HCT116 (cell line): Measurements from ENCODE around the gene CHST10.

ENCODE experiments used
- CTCF ChIP-seq, 3 experiments: fragments of 200-600 bp in 1 of 3; sonication (generic) in 1 of 3; IDR thresholded peaks in 2 of 3; conservative IDR thresholded peaks in 1 of 3; 2 replicates each; pipeline ENCODE4 v1.5.1; 2012 to 2017; ENCODE audit warnings: low read depth in 2 of 3, low read length in 2 of 3, antibody characterized with exemption in 1 of 3, borderline replicate concordance in 1 of 3, control low read depth in 1 of 3, mild to moderate bottlenecking in 1 of 3, mixed read lengths in 1 of 3, mixed run types in 1 of 3, moderate library complexity in 1 of 3; ENCODE audit not compliant: insufficient read depth in 1 of 3
- EZH2 ChIP-seq: fragments of 200-600 bp; sonication (generic); IDR thresholded peaks from 2 replicates; pipeline ENCODE4 v1.6.1; 2017; ENCODE audit warnings: antibody characterized with exemption, mixed run types
- ZFX ChIP-seq: fragments of 450-650 bp; IDR thresholded peaks from 2 replicates; pipeline ENCODE4 v1.6.1; 2017
- TF ChIP-seq, protein P1 (sequence below): IDR thresholded peaks from 2 replicates; pipeline ENCODE4 v1.6.1; 2012; ENCODE audit warnings: low read depth

- TF ChIP-seq CTCF (IDR thresholded peaks at IDR 0.05 in 2 of 3, conservative IDR thresholded peaks at IDR 0.05 in 1 of 3; ENCODE audit: borderline replicate concordance in 1 of 3, insufficient read depth in 1 of 3, low read depth in 2 of 3, low read length in 2 of 3), result no peak
- no peak for TF ChIP-seq EZH2
- no peak for TF ChIP-seq ZFX
- TF ChIP-seq, protein P1, sequence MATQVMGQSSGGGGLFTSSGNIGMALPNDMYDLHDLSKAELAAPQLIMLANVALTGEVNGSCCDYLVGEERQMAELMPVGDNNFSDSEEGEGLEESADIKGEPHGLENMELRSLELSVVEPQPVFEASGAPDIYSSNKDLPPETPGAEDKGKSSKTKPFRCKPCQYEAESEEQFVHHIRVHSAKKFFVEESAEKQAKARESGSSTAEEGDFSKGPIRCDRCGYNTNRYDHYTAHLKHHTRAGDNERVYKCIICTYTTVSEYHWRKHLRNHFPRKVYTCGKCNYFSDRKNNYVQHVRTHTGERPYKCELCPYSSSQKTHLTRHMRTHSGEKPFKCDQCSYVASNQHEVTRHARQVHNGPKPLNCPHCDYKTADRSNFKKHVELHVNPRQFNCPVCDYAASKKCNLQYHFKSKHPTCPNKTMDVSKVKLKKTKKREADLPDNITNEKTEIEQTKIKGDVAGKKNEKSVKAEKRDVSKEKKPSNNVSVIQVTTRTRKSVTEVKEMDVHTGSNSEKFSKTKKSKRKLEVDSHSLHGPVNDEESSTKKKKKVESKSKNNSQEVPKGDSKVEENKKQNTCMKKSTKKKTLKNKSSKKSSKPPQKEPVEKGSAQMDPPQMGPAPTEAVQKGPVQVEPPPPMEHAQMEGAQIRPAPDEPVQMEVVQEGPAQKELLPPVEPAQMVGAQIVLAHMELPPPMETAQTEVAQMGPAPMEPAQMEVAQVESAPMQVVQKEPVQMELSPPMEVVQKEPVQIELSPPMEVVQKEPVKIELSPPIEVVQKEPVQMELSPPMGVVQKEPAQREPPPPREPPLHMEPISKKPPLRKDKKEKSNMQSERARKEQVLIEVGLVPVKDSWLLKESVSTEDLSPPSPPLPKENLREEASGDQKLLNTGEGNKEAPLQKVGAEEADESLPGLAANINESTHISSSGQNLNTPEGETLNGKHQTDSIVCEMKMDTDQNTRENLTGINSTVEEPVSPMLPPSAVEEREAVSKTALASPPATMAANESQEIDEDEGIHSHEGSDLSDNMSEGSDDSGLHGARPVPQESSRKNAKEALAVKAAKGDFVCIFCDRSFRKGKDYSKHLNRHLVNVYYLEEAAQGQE, result no peak
Measured at GRCh38 chr2:100451092-100451491, 33.6 kb upstream of the CHST10 start.
